Fibroblast of villous mesenchyme (primary cell): ENCODE data around the gene FUT8. TPM values are rescaled to one million over a fixed set of nuclear protein-coding genes. Genes with fewer than 3 reads are reported as not detected.

ENCODE experiments used
- DNase-seq: peaks from one replicate; pipeline ENCODE4 v3.0.0-alpha.2; 2010; ENCODE audit warnings: low read depth
- H3K4me3 ChIP-seq: 2 replicates; pipeline ENCODE4 v1.5.1; 2011; ENCODE audit warnings: low read depth, mild to moderate bottlenecking, low read length
- CTCF ChIP-seq: IDR thresholded peaks from 2 replicates; pipeline ENCODE4 v1.5.1; 2012; ENCODE audit warnings: low read depth, mild to moderate bottlenecking, low read length; ENCODE audit not compliant: insufficient read depth
- total RNA-seq: library from RNA; depleted of rRNA; stranded (reverse); fragments of >200 nt; gene quantifications from 2 replicates; pipeline ENCODE4 v1.2.3, GENCODE V29; 2012

FUT8 gene
- total RNA-seq, 1 donor: 120 TPM

- no peak overlapping the region for H3K4me3 ChIP-seq
- TF ChIP-seq CTCF: no peak
- DNase-seq: no peak
These were observed 86.6 kb downstream of the FUT8 start for GRCh38 chr14:65499138-65499537.

DNA sequence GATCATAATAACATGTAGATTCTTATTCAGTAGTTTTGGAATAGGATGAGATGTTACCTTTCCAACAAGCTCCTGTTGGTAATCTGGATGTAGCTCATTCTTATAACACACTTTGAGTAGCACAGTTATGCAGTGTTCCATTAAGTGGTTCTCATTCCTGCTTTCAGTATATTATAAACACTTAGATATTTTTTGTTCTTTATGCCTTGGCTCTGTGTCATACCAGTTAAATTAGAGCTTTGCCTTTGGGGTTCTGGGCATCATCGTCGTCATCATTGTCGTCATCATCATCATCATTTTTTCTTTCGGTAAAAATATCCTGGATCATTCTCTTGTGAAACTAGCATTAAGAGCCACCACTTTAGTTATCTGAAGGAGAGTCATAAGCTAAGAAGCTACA is 87.5 kb downstream of the FUT8 start:
- TF ChIP-seq CTCF: no peak
- no peak for DNase-seq
- no peak overlapping the region for H3K4me3 ChIP-seq

GRCh38 chr14:65501328-65501727 is 88.8 kb downstream of the FUT8 start:
- DNase-seq: no peak

GRCh38 chr14:65502676-65503124 is 90.2 kb downstream of the FUT8 start:
- TF ChIP-seq CTCF: no peak
- H3K4me3 ChIP-seq: no peak overlapping the region
- peak; percentile 20 for DNase-seq

More at GRCh38 chr14:65501328-65501727, 88.8 kb downstream of the FUT8 start:
- TF ChIP-seq CTCF: no peak
- H3K4me3 ChIP-seq: no peak overlapping the region

- no peak for TF ChIP-seq CTCF
- no peak for DNase-seq
- no peak overlapping the region for H3K4me3 ChIP-seq
These were observed 91.2 kb downstream of the FUT8 start for GRCh38 chr14:65503771-65504170.

- H3K4me3 ChIP-seq: no peak overlapping the region
- no peak for TF ChIP-seq CTCF
- no peak for DNase-seq
These were observed 94.3 kb downstream of the FUT8 start for GRCh38 chr14:65506801-65507200.

- no peak for TF ChIP-seq CTCF
- DNase-seq: no peak
- H3K4me3 ChIP-seq: no peak overlapping the region
These were observed 97.3 kb downstream of the FUT8 start for GRCh38 chr14:65509842-65510241.
